Activated CD4-positive, alpha-beta T cell treated with anti-CD3 and anti-CD28 coated beads, Interleukin-2, amount 10 ng/mL, durations not matched to agents 24 days and 14 days (primary cell): Measurements from ENCODE around the gene HOXD1. TPM values are rescaled to one million over a fixed set of nuclear protein-coding genes. Genes with fewer than 3 reads are reported as not detected.

Experiments
- DNase-seq: peaks from one replicate; pipeline ENCODE4 v3.0.0; 2022
- H3K27ac Mint-ChIP-seq: one replicate; pipeline ENCODE4 v1.8.0; 2022; ENCODE audit warnings: mild to moderate bottlenecking, mixed read lengths
- H3K27me3 Mint-ChIP-seq: one replicate; pipeline ENCODE4 v1.8.0; 2022; ENCODE audit warnings: mixed read lengths
- H3K36me3 Mint-ChIP-seq: one replicate; pipeline ENCODE4 v1.8.0; 2022; ENCODE audit warnings: low read depth, mild to moderate bottlenecking, mixed read lengths
- H3K4me1 Mint-ChIP-seq: one replicate; pipeline ENCODE4 v1.8.0; 2021; ENCODE audit warnings: mixed read lengths
- H3K4me3 Mint-ChIP-seq: one replicate; pipeline ENCODE4 v1.8.0; 2022; ENCODE audit warnings: mild to moderate bottlenecking, moderate library complexity, mixed read lengths
- H3K9me3 Mint-ChIP-seq: one replicate; pipeline ENCODE4 v1.8.0; 2021; ENCODE audit warnings: mixed read lengths
- intact Hi-C: fragments of 100-400 bp; cut with micrococcal nuclease; formaldehyde crosslinking; loops from one replicate; pipeline ENCODE4 v1.15.1; 2023
- total RNA-seq: library from RNA; stranded (reverse); gene quantifications from 2 replicates; pipeline ENCODE4 v1.2.3, GENCODE V29; 2022

Gene HOXD1
- total RNA-seq, 1 donor from 2014 or later, result not detected

DNA sequence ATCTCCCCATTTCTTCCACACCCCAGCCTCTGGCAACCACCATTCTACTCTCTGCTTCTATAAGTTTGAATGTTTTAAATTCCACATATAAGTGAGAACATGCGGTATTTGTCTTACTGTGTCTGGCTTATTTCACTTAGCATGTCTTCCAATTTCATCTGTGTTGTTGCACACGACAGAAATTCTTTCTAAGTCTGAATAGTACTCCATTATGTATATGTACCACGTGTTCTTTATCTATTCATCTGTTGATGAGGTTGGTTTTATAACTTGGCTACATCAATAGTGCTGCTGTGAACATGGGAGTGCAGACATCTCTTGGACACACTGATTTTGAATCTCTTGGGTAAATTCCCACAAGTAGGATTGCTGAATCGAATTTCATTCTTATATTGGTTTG, 49.0 kb downstream of the HOXD1 start:
- no peak for DNase-seq
- Mint-ChIP-seq H3K36me3 (no peaks in the 10 kb centered on the region), H3K9me3 (no peaks in the 10 kb centered on the region), H3K4me3 (no peak overlapping the region), H3K27ac (no peak overlapping the region), H3K4me1 (no peaks in the 10 kb centered on the region), H3K27me3 (peaks cover 19% of the 10 kb centered on the region)
- intact Hi-C loops, result no loop called here

DNA sequence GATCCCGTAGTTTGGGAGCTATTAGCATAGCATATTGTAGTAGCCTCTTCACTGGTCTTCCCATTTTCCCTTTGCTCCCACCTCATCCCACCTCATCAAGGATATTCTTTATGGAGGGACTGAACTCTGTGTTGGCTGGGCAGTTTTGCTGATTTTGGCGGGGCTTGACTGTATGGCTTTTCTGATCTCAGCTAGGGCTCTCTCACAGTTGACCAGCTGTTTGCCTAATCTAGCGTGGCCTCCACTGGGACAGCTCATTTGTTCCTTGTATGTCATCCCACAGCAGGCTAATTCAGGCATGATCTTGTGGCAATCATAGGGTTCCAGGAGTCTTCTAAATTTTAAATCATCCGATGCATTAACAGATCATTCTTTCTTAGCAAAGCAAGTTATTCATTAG, 50.6 kb downstream of the HOXD1 start:
- Mint-ChIP-seq H3K36me3 (no peaks in the 10 kb centered on the region), H3K9me3 (no peaks in the 10 kb centered on the region)

DNA sequence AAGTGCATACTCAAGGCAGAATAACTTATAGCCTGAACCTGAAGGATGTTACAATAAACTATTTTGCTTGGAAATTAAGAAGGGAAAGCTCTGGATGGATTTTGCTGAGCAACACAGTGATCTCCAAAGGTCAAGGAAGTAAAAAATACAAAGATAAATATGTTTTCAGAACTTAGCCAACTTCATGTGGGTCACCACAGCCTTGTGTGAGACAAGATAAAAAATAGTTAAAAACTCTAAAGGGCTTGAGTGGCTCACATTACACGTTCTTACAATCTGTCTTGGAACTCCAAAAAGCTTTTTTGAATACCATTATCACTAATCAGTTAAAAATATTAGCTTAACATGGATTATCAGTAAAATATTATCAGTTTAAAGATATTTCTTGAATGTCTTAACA, 51.8 kb downstream of the HOXD1 start:
- H3K36me3 Mint-ChIP-seq, result no peaks in the 10 kb centered on the region
- H3K9me3 Mint-ChIP-seq, result no peaks in the 10 kb centered on the region
- no peak overlapping the region for H3K27ac Mint-ChIP-seq
- intact Hi-C loops, result no loop called here
- peaks cover 19% of the 10 kb centered on the region for H3K27me3 Mint-ChIP-seq
- no peak for DNase-seq
- no peak overlapping the region for H3K4me3 Mint-ChIP-seq
- H3K4me1 Mint-ChIP-seq, result no peaks in the 10 kb centered on the region

More for the DNA sequence above, 50.6 kb downstream of the HOXD1 start:
- H3K27ac Mint-ChIP-seq, result no peak overlapping the region
- peaks cover 19% of the 10 kb centered on the region for H3K27me3 Mint-ChIP-seq
- no peak for DNase-seq
- intact Hi-C loops, result no loop called here
- no peak overlapping the region for H3K4me3 Mint-ChIP-seq
- H3K4me1 Mint-ChIP-seq, result no peaks in the 10 kb centered on the region

Other genes with a start within 250 kb of the HOXD1 start
- gene LNPK, start 186.4 kb upstream of the HOXD1 start, total RNA-seq, result 46.3 and 47.8 TPM in 2 replicates
- not detected in 2 replicates for gene EVX2, start 104.7 kb upstream of the HOXD1 start, total RNA-seq
- not detected in 2 replicates for gene HOXD13, start 95.9 kb upstream of the HOXD1 start, total RNA-seq
- not detected in 2 replicates for gene HOXD12, start 88.9 kb upstream of the HOXD1 start, total RNA-seq
- gene HOXD11, start 81.4 kb upstream of the HOXD1 start, total RNA-seq, result not detected in 2 replicates
- not detected in 2 replicates for gene HOXD10, start 71.9 kb upstream of the HOXD1 start, total RNA-seq
- gene HOXD9, start 65.9 kb upstream of the HOXD1 start, total RNA-seq, result not detected in 2 replicates
- gene HOXD8, start 59.0 kb upstream of the HOXD1 start, total RNA-seq, result not detected in 2 replicates
- gene HOXD4, start 37.1 kb upstream of the HOXD1 start, total RNA-seq, result not detected in 2 replicates
- not detected in 2 replicates for gene HOXD3, start 31.4 kb upstream of the HOXD1 start, total RNA-seq
- gene MTX2, start 80.8 kb downstream of the HOXD1 start, total RNA-seq, result 29.9 and 30.7 TPM in 2 replicates